IMR-90 (cell line): Measurements from ENCODE around the gene CCR5. TPM values are rescaled to one million over a fixed set of nuclear protein-coding genes. Genes with fewer than 3 reads are reported as not detected.

Experiments used
- ATAC-seq: fragments of 200-7000 bp; cut with Tn5 transposase; 2 replicates; pipeline ENCODE4 v1.9.1; 2020; ENCODE audit warnings: low read depth, mild to moderate bottlenecking, moderate library complexity
- BruUV-seq: library from RNA; stranded (reverse); fragments of 400-500 nt; replicated peaks from 2 replicates; lab custom pipeline; 2021; lab: Mats Ljungman, UMichigan
- CTCF ChIA-PET: fragments of 300-600 bp; formaldehyde crosslinking; extraction: SDS; loops from one replicate; lab custom pipeline; 2021; ENCODE audit warnings: antibody characterized with exemption; lab: Yijun Ruan, JAX
- POLR2A ChIA-PET: fragments of 300-600 bp; sonication (Branson Sonifier 250); formaldehyde crosslinking; loops from one replicate; lab custom pipeline; 2022; ENCODE audit warnings: antibody characterized with exemption; ENCODE audit not compliant: unreplicated experiment; lab: Charles Lee
- DNase-seq: peaks from one replicate; pipeline ENCODE4 v3.0.0; 2013
- H2AFZ ChIP-seq: replicated peaks from 2 replicates; pipeline ENCODE3; 2013; ENCODE audit warnings: low read length, mild to moderate bottlenecking; ENCODE audit not compliant: poor library complexity
- H2AK5ac ChIP-seq: 2 replicates; pipeline ENCODE4 v1.6.1; 2013; ENCODE audit warnings: low read depth, low read length, inconsistent platforms
- H2AK9ac ChIP-seq: replicated peaks from 2 replicates; pipeline ENCODE3; 2013; ENCODE audit warnings: mild to moderate bottlenecking, low read depth, low read length, moderate library complexity; ENCODE audit not compliant: poor library complexity
- H2BK120ac ChIP-seq: 2 replicates; pipeline ENCODE4 v1.6.1; 2013; ENCODE audit warnings: low read depth, low read length, inconsistent platforms
- H2BK15ac ChIP-seq: 3 replicates; pipeline ENCODE4 v1.6.1; 2013; ENCODE audit warnings: low read depth, low read length, inconsistent platforms
- H2BK20ac ChIP-seq: 2 replicates; pipeline ENCODE4 v1.6.1; 2013; ENCODE audit warnings: low read depth, mild to moderate bottlenecking, inconsistent platforms, low read length, moderate library complexity
- H2BK5ac ChIP-seq: 2 replicates; pipeline ENCODE4 v1.6.1; 2013; ENCODE audit warnings: mild to moderate bottlenecking, low read depth, low read length, inconsistent platforms; ENCODE audit not compliant: poor library complexity, severe bottlenecking
- H3K14ac ChIP-seq: replicated peaks from 2 replicates; pipeline ENCODE4 v1.6.1; 2013; ENCODE audit warnings: low read depth, low read length, inconsistent platforms
- H3K18ac ChIP-seq: 2 replicates; pipeline ENCODE4 v1.6.1; 2013; ENCODE audit warnings: low read depth, low read length, control low read depth
- H3K23ac ChIP-seq: 2 replicates; pipeline ENCODE4 v1.6.1; 2013; ENCODE audit warnings: low read depth, low read length, inconsistent platforms
- H3K27ac ChIP-seq: 2 replicates; pipeline ENCODE4 v1.5.1; 2013; ENCODE audit warnings: mild to moderate bottlenecking, control low read depth, low read length; ENCODE audit not compliant: insufficient read depth
- H3K27me3 ChIP-seq: 2 replicates; pipeline ENCODE4 v1.6.1; 2013; ENCODE audit warnings: low read length; ENCODE audit not compliant: control insufficient read depth, insufficient read depth
- H3K36me3 ChIP-seq: 2 replicates; pipeline ENCODE4 v1.6.1; 2013; ENCODE audit warnings: low read length, mixed read lengths; ENCODE audit not compliant: control insufficient read depth, insufficient read depth
- H3K4ac ChIP-seq: 2 replicates; pipeline ENCODE4 v1.6.1; 2013; ENCODE audit warnings: low read depth, low read length, inconsistent platforms
- H3K4me1 ChIP-seq: 2 replicates; pipeline ENCODE4 v1.6.1; 2013; ENCODE audit warnings: low read length, mixed read lengths; ENCODE audit not compliant: control insufficient read depth, insufficient read depth
- H3K4me2 ChIP-seq: 2 replicates; pipeline ENCODE4 v1.6.1; 2013; ENCODE audit warnings: low read depth, mild to moderate bottlenecking, control low read depth, low read length, moderate library complexity
- H3K4me3 ChIP-seq: 2 replicates; pipeline ENCODE4 v1.5.1; 2013; ENCODE audit warnings: low read depth, mild to moderate bottlenecking, control low read depth, low read length, moderate library complexity; ENCODE audit not compliant: insufficient read depth
- H3K56ac ChIP-seq: 2 replicates; pipeline ENCODE4 v1.6.1; 2013; ENCODE audit warnings: low read length, inconsistent platforms; ENCODE audit not compliant: insufficient read depth; ENCODE audit errors: extremely low read depth
- H3K79me1 ChIP-seq, 2 experiments: 2 replicates each; pipeline ENCODE4 v1.6.1; 2013; ENCODE audit warnings: low read length in 2 of 2, inconsistent platforms in 1 of 2, low read depth in 1 of 2
- H3K9ac ChIP-seq: 2 replicates; pipeline ENCODE4 v1.6.1; 2013; ENCODE audit warnings: low read depth, low read length, control low read depth
- H3K9me1 ChIP-seq: 2 replicates; pipeline ENCODE4 v1.6.1; 2013; ENCODE audit warnings: low read length, inconsistent platforms; ENCODE audit not compliant: insufficient read depth
- H3K9me3 ChIP-seq: 2 replicates; pipeline ENCODE4 v1.6.1; 2013; ENCODE audit warnings: low read length; ENCODE audit not compliant: control insufficient read depth, insufficient read depth
- H4K20me1 ChIP-seq: 2 replicates; pipeline ENCODE4 v1.6.1; 2013; ENCODE audit warnings: low read length, inconsistent platforms; ENCODE audit not compliant: insufficient read depth
- H4K5ac ChIP-seq: 2 replicates; pipeline ENCODE4 v1.6.1; 2013; ENCODE audit warnings: mild to moderate bottlenecking, low read depth, low read length, control low read depth
- H4K8ac ChIP-seq, 2 experiments: 2 replicates each; pipeline ENCODE4 v1.6.1; 2013; ENCODE audit warnings: low read depth in 2 of 2, low read length in 2 of 2, control low read depth in 1 of 2, inconsistent platforms in 1 of 2
- H4K91ac ChIP-seq: 2 replicates; pipeline ENCODE4 v1.6.1; 2013; ENCODE audit warnings: low read depth, low read length, inconsistent platforms; ENCODE audit not compliant: insufficient read depth
- BHLHE40 ChIP-seq: fragments of 150-350 bp; IDR thresholded peaks from 2 replicates; pipeline ENCODE4 v1.6.1; 2016; ENCODE audit warnings: mild to moderate bottlenecking, low read depth, low read length
- CEBPB ChIP-seq: IDR thresholded peaks from 2 replicates; pipeline ENCODE4 v1.6.1; 2012; ENCODE audit warnings: low read depth, low read length, improper control_type of control experiment
- CHD1 ChIP-seq: IDR thresholded peaks from 2 replicates; pipeline ENCODE4 v1.6.1; 2012; ENCODE audit warnings: low read depth, low read length, improper control_type of control experiment
- FOS ChIP-seq: fragments of 150-350 bp; IDR thresholded peaks from 2 replicates; pipeline ENCODE4 v1.6.1; 2016; ENCODE audit warnings: low read depth, low read length
- MAFK ChIP-seq: IDR thresholded peaks from 2 replicates; pipeline ENCODE4 v1.6.1; 2012; ENCODE audit warnings: low read depth, low read length, improper control_type of control experiment
- MAZ ChIP-seq: IDR thresholded peaks from 2 replicates; pipeline ENCODE4 v1.6.1; 2012; ENCODE audit warnings: low read depth, mild to moderate bottlenecking, low read length, improper control_type of control experiment, moderate library complexity, borderline replicate concordance
- MXI1 ChIP-seq: IDR thresholded peaks from 2 replicates; pipeline ENCODE4 v1.6.1; 2012; ENCODE audit warnings: low read depth, mild to moderate bottlenecking, low read length, moderate library complexity, borderline replicate concordance
- NFE2L2 ChIP-seq: fragments of 150-350 bp; IDR thresholded peaks from 2 replicates; pipeline ENCODE4 v1.6.1; 2016; ENCODE audit warnings: low read depth, mild to moderate bottlenecking, low read length
- POLR2A ChIP-seq: IDR thresholded peaks from 2 replicates; pipeline ENCODE4 v1.6.1; 2012; ENCODE audit warnings: mild to moderate bottlenecking, low read depth, low read length
- RAD21 ChIP-seq: IDR thresholded peaks from 2 replicates; pipeline ENCODE4 v1.6.1; 2012; ENCODE audit warnings: low read length, improper control_type of control experiment
- RFX5 ChIP-seq: IDR thresholded peaks from 2 replicates; pipeline ENCODE4 v1.8.0; 2012; ENCODE audit warnings: low read depth, mild to moderate bottlenecking, low read length, moderate library complexity
- WGBS, 2 experiments: methylation state at CpG; one replicate each; pipeline versions ENCODE4 v1.1.5 to v1.1.7; 2013; ENCODE audit warnings: missing lambda C conversion rate in 2 of 2; ENCODE audit not compliant: insufficient read length in 1 of 2; ENCODE audit errors: extremely low coverage in 2 of 2; 5-methylcytosine and 5-hydroxymethylcytosine counted together
- dilution Hi-C: fragments of 300-500 bp; cut with HindIII; formaldehyde crosslinking; loops from one replicate; pipeline ENCODE4 v1.14.3; 2018; ENCODE audit warnings: low sequenced_read_pairs; ENCODE audit not compliant: unreplicated experiment
- in situ Hi-C: fragments of 300-500 bp; cut with MboI; formaldehyde crosslinking; loops from 3 replicates; pipeline ENCODE4 v1.14.3; 2019; ENCODE audit warnings: low sequenced_read_pairs, inconsistent platforms, mixed read lengths
- intact Hi-C: fragments of 100-400 bp; cut with micrococcal nuclease; formaldehyde crosslinking; loops from 2 replicates; pipeline ENCODE4 v1.10.0; 2022
- polyA plus RNA-seq, 3 experiments: library from polyadenylated mRNA; depleted of rRNA; stranded (reverse); fragments of >200 nt; gene quantifications; 2 replicates each; pipeline ENCODE4 v1.2.3, GENCODE V29; 2012; ENCODE audit warnings: low replicate concordance in 1 of 3
- total RNA-seq: library from RNA; depleted of rRNA; stranded (reverse); fragments of >200 nt; gene quantifications from 2 replicates; pipeline ENCODE4 v1.2.3, GENCODE V29; 2012
- TF ChIP-seq, protein P1 (sequence below): fragments of 150-350 bp; IDR thresholded peaks from 2 replicates; pipeline ENCODE4 v1.6.1; 2017; ENCODE audit warnings: mild to moderate bottlenecking, antibody characterized with exemption, low read length, low read depth
- TF ChIP-seq, protein P2 (sequence below): conservative IDR thresholded peaks from 2 replicates; pipeline ENCODE4 v1.5.1; 2012; ENCODE audit warnings: mild to moderate bottlenecking, low read depth, low read length, improper control_type of control experiment

CCR5 gene
- total and polyA plus RNA-seq, 2 of the 4 experiments (the other 2 are of a cell fraction): not detected

DNA sequence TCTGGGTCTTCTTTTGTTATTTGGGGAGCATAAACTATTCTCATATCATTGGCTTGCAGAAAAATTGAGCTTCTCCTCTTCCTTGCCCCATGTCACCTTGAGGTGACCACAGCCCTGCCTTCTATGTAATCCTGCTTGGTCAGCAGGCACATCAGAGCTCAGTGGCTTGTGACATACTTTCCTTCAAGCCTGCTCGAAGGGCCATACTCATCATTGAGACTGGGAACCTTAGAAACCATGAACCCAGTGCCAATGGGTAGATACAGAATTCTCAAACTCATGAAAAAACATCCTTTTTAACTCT lies 20.5 kb upstream of the CCR5 start:
- no TSS peak for BruUV-seq
- ATAC-seq (no peak), DNase-seq (no peak)
- Histone ChIP-seq H2BK5ac (no peak overlapping the region), H4K91ac (no peak overlapping the region), H3K14ac (no peak overlapping the region), H3K79me1 (no peaks in the 10 kb centered on the region), H3K18ac (no peak overlapping the region), H3K4ac (no peak overlapping the region), H3K27ac (no peak overlapping the region), H2AFZ (no peak overlapping the region), H3K56ac (no peak overlapping the region), H3K23ac (no peak overlapping the region), H3K9ac (no peak overlapping the region), H4K5ac (no peak overlapping the region), H3K36me3 (no peaks in the 10 kb centered on the region), H3K4me1 (no peaks in the 10 kb centered on the region), H3K27me3 (peaks cover 20% of the 10 kb centered on the region), H2BK20ac (no peak overlapping the region), H3K4me2 (no peak overlapping the region), H4K20me1 (no peaks in the 10 kb centered on the region), H3K9me3 (no peaks in the 10 kb centered on the region), H2BK15ac (no peak overlapping the region), H3K4me3 (no peak overlapping the region), H2AK5ac (no peak overlapping the region), H2BK120ac (no peak overlapping the region), H2AK9ac (no peak overlapping the region), H4K8ac (no peak overlapping the region), H3K9me1 (no peaks in the 10 kb centered on the region)
- dilution Hi-C loops (no loop called here), in situ Hi-C loops (no loop called here), intact Hi-C loops (no loop called here)
- TF ChIP-seq BHLHE40 (no peak), RFX5 (no peak), POLR2A (no peak), MXI1 (no peak), NFE2L2 (no peak), FOS (no peak), CHD1 (no peak), CEBPB (no peak), MAZ (no peak), MAFK (no peak), RAD21 (no peak)
- TF ChIP-seq, protein P1, sequence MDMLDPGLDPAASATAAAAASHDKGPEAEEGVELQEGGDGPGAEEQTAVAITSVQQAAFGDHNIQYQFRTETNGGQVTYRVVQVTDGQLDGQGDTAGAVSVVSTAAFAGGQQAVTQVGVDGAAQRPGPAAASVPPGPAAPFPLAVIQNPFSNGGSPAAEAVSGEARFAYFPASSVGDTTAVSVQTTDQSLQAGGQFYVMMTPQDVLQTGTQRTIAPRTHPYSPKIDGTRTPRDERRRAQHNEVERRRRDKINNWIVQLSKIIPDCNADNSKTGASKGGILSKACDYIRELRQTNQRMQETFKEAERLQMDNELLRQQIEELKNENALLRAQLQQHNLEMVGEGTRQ: no peak
- TF ChIP-seq, protein P2, sequence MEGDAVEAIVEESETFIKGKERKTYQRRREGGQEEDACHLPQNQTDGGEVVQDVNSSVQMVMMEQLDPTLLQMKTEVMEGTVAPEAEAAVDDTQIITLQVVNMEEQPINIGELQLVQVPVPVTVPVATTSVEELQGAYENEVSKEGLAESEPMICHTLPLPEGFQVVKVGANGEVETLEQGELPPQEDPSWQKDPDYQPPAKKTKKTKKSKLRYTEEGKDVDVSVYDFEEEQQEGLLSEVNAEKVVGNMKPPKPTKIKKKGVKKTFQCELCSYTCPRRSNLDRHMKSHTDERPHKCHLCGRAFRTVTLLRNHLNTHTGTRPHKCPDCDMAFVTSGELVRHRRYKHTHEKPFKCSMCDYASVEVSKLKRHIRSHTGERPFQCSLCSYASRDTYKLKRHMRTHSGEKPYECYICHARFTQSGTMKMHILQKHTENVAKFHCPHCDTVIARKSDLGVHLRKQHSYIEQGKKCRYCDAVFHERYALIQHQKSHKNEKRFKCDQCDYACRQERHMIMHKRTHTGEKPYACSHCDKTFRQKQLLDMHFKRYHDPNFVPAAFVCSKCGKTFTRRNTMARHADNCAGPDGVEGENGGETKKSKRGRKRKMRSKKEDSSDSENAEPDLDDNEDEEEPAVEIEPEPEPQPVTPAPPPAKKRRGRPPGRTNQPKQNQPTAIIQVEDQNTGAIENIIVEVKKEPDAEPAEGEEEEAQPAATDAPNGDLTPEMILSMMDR: no peak
- ChIA-PET POLR2A (interaction anchor here (0.5 kb wide), 1 partner anchor 752 kb away, joined by 3 read pairs; no protein-coding TSS in a partner anchor), CTCF (no interaction called here)
- no CpG with 5 or more reads among the region's 1 CpG for WGBS, 2 experiments
